ENCODE data around the gene POLR3K. TPM values are rescaled to one million over a fixed set of nuclear protein-coding genes. Genes with fewer than 3 reads are reported as not detected.
A peak's percentile ranks its signal among the peaks of the same experiment; 100 is the strongest.

The POLR3K gene
- total RNA-seq, 2 donors from 2014 or later = 31.1 to 35.8 TPM

GRCh38 chr16:79151-80054, 26.0 kb upstream of the POLR3K start:
- H3K4me3 ChIP-seq (ENCODE audit: low read length) = peak overlapping the region; percentile 85
- peak overlapping the region; percentile 75 for H3K4me3 Mint-ChIP-seq
- no peaks in the 10 kb centered on the region for H3K9me3 Mint-ChIP-seq
- H3K27ac Mint-ChIP-seq = no peak overlapping the region
- H3K9ac ChIP-seq (ENCODE audit: extremely low read depth, low read length, poor library complexity, severe bottlenecking) = no peak overlapping the region
- no peaks in the 10 kb centered on the region for H3K27me3 Mint-ChIP-seq (ENCODE audit: insufficient read depth)
- no peaks in the 10 kb centered on the region for H3K27me3 ChIP-seq (ENCODE audit: control insufficient read depth, insufficient read depth, low read length, poor library complexity, severe bottlenecking)
- H3K9me3 ChIP-seq (ENCODE audit: control insufficient read depth, low read length) = no peaks in the 10 kb centered on the region
- H3K36me3 ChIP-seq (ENCODE audit: control insufficient read depth, insufficient read depth, low read length) = peaks cover 16% of the 10 kb centered on the region
- H3K4me1 Mint-ChIP-seq = peaks cover 24% of the 10 kb centered on the region
- H3K36me3 Mint-ChIP-seq (ENCODE audit: low read depth) = peaks cover 20% of the 10 kb centered on the region
- DNase-seq = no peak
- WGBS, 2 experiments (ENCODE audit: insufficient coverage in 1 of 2, insufficient read length in 1 of 2) = 89 to 93% methylated on average over 31 to 32 of the region's 32 CpGs
- TF ChIP-seq, protein P1, sequence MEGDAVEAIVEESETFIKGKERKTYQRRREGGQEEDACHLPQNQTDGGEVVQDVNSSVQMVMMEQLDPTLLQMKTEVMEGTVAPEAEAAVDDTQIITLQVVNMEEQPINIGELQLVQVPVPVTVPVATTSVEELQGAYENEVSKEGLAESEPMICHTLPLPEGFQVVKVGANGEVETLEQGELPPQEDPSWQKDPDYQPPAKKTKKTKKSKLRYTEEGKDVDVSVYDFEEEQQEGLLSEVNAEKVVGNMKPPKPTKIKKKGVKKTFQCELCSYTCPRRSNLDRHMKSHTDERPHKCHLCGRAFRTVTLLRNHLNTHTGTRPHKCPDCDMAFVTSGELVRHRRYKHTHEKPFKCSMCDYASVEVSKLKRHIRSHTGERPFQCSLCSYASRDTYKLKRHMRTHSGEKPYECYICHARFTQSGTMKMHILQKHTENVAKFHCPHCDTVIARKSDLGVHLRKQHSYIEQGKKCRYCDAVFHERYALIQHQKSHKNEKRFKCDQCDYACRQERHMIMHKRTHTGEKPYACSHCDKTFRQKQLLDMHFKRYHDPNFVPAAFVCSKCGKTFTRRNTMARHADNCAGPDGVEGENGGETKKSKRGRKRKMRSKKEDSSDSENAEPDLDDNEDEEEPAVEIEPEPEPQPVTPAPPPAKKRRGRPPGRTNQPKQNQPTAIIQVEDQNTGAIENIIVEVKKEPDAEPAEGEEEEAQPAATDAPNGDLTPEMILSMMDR (conservative IDR thresholded peaks at IDR 0.05) = no peak
- H3K27ac ChIP-seq (ENCODE audit: low read depth, low read length) = no peak overlapping the region
- H3K4me1 ChIP-seq (ENCODE audit: control insufficient read depth, insufficient read depth, low read length) = peaks cover 11% of the 10 kb centered on the region

DNA sequence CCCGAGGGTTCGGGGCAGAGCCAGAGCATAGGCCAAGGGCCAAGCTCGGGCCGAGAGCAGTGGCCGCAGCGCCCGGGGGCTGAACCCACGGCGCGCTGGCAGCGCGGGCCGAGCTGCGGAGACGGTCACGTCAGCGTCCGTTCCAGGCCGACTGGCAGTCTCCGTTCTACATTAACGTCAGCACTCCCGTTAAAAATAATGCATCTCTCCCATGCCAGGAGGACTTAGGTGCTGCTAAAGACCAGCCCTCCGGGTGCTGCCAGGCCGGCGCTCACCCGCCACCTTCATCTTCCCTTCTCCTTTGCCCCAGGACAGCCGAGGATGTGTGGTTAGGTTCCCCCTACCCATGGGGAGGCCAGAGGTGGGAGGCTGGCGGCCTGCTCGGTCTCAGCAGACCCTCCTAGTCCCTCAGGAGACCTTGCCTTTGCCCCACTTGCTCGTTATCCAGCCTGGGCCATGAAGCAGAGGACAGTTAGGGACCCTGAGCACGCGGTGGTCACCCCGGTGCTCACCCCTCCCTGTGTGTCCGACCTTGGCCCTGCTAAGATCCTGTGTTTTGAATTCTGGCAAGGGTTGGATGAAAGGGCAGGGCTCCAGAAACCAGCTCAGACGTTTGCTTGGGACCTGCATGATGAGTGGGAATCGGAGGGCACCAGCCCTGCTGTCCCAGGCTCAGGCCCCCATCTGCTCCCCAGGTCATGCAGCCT, 25.2 kb upstream of the POLR3K start:
- TF ChIP-seq, protein P1 (conservative IDR thresholded peaks at IDR 0.05) = no peak
- Histone ChIP-seq H3K27ac (ENCODE audit: low read depth, low read length) (no peak overlapping the region), H3K4me1 (ENCODE audit: control insufficient read depth, insufficient read depth, low read length) (peaks cover 17% of the 10 kb centered on the region), H3K27me3 (ENCODE audit: control insufficient read depth, insufficient read depth, low read length, poor library complexity, severe bottlenecking) (no peaks in the 10 kb centered on the region), H3K9me3 (ENCODE audit: control insufficient read depth, low read length) (no peaks in the 10 kb centered on the region), H3K36me3 (ENCODE audit: control insufficient read depth, insufficient read depth, low read length) (peaks cover 12% of the 10 kb centered on the region), H3K9ac (ENCODE audit: extremely low read depth, low read length, poor library complexity, severe bottlenecking) (peak overlapping the region; percentile 45), H3K4me3 (ENCODE audit: low read length) (peak overlapping the region; percentile 85)
- Mint-ChIP-seq H3K9me3 (no peaks in the 10 kb centered on the region), H3K27ac (peak overlapping the region; percentile 52), H3K4me1 (peaks cover 33% of the 10 kb centered on the region), H3K36me3 (ENCODE audit: low read depth) (peaks cover 15% of the 10 kb centered on the region), H3K4me3 (peak overlapping the region; percentile 75), H3K27me3 (ENCODE audit: insufficient read depth) (no peaks in the 10 kb centered on the region)
- WGBS, 2 experiments (ENCODE audit: insufficient coverage in 1 of 2, insufficient read length in 1 of 2) = 22 to 28% methylated on average over 18 to 36 of the region's 36 CpGs
- no peak for DNase-seq

DNA sequence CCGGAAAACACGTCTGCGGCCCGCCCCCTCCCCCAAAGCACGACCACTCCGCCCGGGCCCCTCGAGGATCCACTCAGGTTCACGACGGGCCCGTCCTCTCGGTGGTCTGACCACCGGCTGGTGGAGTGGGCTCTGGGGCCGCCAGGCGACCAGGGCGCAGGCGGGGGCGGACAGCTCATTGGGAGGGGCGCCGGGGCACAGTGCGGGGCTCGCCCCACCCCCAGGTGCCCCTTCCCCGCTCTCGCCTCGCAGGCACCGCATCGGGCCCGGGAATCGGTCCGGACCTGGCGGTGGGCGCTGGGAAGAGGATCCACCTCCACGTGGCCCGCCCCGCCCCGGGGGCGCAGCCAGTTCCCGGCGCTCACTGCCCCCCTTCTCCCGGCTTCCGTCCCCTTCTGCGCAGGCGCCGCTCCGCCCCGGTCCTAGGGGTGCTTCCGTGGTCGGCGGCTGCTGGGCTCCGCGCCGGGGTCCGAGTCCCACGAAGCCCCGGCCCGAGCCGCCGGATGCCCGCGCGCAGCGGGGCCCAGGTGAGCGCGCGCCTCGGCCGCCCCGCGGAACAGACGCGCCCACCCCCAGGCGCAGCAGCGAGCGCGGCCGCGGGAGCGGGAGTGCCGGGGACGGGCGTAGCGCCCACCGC, 24.5 kb upstream of the POLR3K start, which contains the start of gene MPG:
Gene MPG (plus strand): TSS at position 419 of the 637 bp plus-strand sequence. CDS start 85 bp downstream, at position 504.
- Mint-ChIP-seq H3K27me3 (ENCODE audit: insufficient read depth) (no peaks in the 10 kb centered on the region), H3K4me3 (peak within 1 kb of the TSS; percentile 75), H3K27ac (peak within 1 kb of the TSS; percentile 52), H3K36me3 (ENCODE audit: low read depth) (peaks cover 14% of the 10 kb centered on the region), H3K9me3 (no peaks in the 10 kb centered on the region), H3K4me1 (peaks cover 38% of the 10 kb centered on the region)
- Histone ChIP-seq H3K27ac (ENCODE audit: low read depth, low read length) (peak within 1 kb of the TSS; percentile 24), H3K9me3 (ENCODE audit: control insufficient read depth, low read length) (no peaks in the 10 kb centered on the region), H3K4me1 (ENCODE audit: control insufficient read depth, insufficient read depth, low read length) (peaks cover 22% of the 10 kb centered on the region), H3K36me3 (ENCODE audit: control insufficient read depth, insufficient read depth, low read length) (peaks cover 12% of the 10 kb centered on the region), H3K9ac (ENCODE audit: extremely low read depth, low read length, poor library complexity, severe bottlenecking) (peak within 1 kb of the TSS; percentile 45), H3K27me3 (ENCODE audit: control insufficient read depth, insufficient read depth, low read length, poor library complexity, severe bottlenecking) (no peaks in the 10 kb centered on the region), H3K4me3 (ENCODE audit: low read length) (peak within 1 kb of the TSS; percentile 85)
- TF ChIP-seq, protein P1 (conservative IDR thresholded peaks at IDR 0.05) = no peak
- peak; percentile 93 for DNase-seq
- 0 to 1% methylated on average over 27 to 83 of the region's 83 CpGs for WGBS, 2 experiments (ENCODE audit: insufficient coverage in 1 of 2, insufficient read length in 1 of 2)
